MCF 10A (cell line): ENCODE measurements around the gene ICE1. TPM values are rescaled to one million over a fixed set of nuclear protein-coding genes. Genes with fewer than 3 reads are reported as not detected.
"Not testable (repeated sequence)": the region's sequence is repeated elsewhere in the genome, so short reads cannot be mapped to it uniquely, and the experiment has no call there.

ENCODE experiments used
- BruUV-seq: library from RNA; stranded (reverse); fragments of 400-500 nt; replicated peaks from 2 replicates; lab custom pipeline; 2021; lab: Mats Ljungman, UMichigan
- CTCF ChIA-PET: fragments of 300-600 bp; sonication (Branson Sonifier 250); formaldehyde crosslinking; extraction: SDS; loops from one replicate; lab custom pipeline; 2021; ENCODE audit warnings: antibody characterized with exemption, inconsistent platforms; lab: Yijun Ruan, JAX
- POLR2A ChIA-PET: fragments of 300-600, 350-650 bp; sonication (Branson Sonifier 250); formaldehyde crosslinking; extraction: SDS; loops from one replicate; lab custom pipeline; 2020; ENCODE audit warnings: antibody characterized with exemption, inconsistent platforms; lab: Yijun Ruan, JAX
- DNase-seq: peaks from one replicate; pipeline ENCODE4 v3.0.0-alpha.2; 2018; ENCODE audit not compliant: unreplicated experiment
- H3K27ac Mint-ChIP-seq: one replicate; pipeline ENCODE4 v1.8.0; 2022; ENCODE audit warnings: mild to moderate bottlenecking, low read depth, mixed read lengths; ENCODE audit not compliant: unreplicated experiment
- H3K27me3 Mint-ChIP-seq: one replicate; pipeline ENCODE4 v1.8.0; 2022; ENCODE audit warnings: mixed read lengths; ENCODE audit not compliant: insufficient read depth, unreplicated experiment
- H3K36me3 Mint-ChIP-seq: one replicate; pipeline ENCODE4 v1.8.0; 2022; ENCODE audit warnings: mild to moderate bottlenecking, moderate library complexity, mixed read lengths; ENCODE audit not compliant: insufficient read depth, unreplicated experiment
- H3K4me1 Mint-ChIP-seq: one replicate; pipeline ENCODE4 v1.8.0; 2022; ENCODE audit warnings: mixed read lengths; ENCODE audit not compliant: insufficient read depth, unreplicated experiment
- H3K4me3 Mint-ChIP-seq: one replicate; pipeline ENCODE4 v1.8.0; 2022; ENCODE audit warnings: mild to moderate bottlenecking, moderate library complexity, mixed read lengths; ENCODE audit not compliant: unreplicated experiment
- H3K9me3 Mint-ChIP-seq: one replicate; pipeline ENCODE4 v1.8.0; 2022; ENCODE audit warnings: mixed read lengths; ENCODE audit not compliant: unreplicated experiment
- CTCF ChIP-seq: fragments of 200-600 bp; IDR thresholded peaks from one replicate; pipeline ENCODE4 v1.8.0; 2022; ENCODE audit warnings: antibody characterized with exemption, mild to moderate bottlenecking; ENCODE audit not compliant: unreplicated experiment
- intact Hi-C: fragments of 100-400 bp; cut with micrococcal nuclease; formaldehyde crosslinking; loops from 2 replicates; pipeline ENCODE4 v1.14.1; 2022
- total RNA-seq: library from RNA; stranded (reverse); gene quantifications from 2 replicates; pipeline ENCODE4 v1.2.3, GENCODE V29; 2022

ICE1 gene
- total RNA-seq, 1 experiment from 2014 or later = 28.4 TPM

- H3K27me3 Mint-ChIP-seq, POLR2A ChIA-PET, H3K9me3 Mint-ChIP-seq, BruUV-seq, H3K4me1 Mint-ChIP-seq, H3K36me3 Mint-ChIP-seq, H3K4me3 Mint-ChIP-seq, H3K27ac Mint-ChIP-seq: not testable (repeated sequence)
- peak; percentile 55 for DNase-seq
- TF ChIP-seq CTCF = peak; percentile 46
- CTCF ChIA-PET = interaction anchor here (0.6 to 5.4 kb wide), 10 partner anchors 13 to 262 kb away, joined by 3 to 39 read pairs (median 4); partner anchors contain the start of gene ADAMTS16
- intact Hi-C loops = loop anchor here (1.0 kb wide), 3 partner anchors 25 to 515 kb away; no protein-coding TSS in a partner anchor
These were observed 28.0 kb upstream of the ICE1 start for GRCh38 chr5:5394384-5394986.

- intact Hi-C loops, H3K4me3 Mint-ChIP-seq, BruUV-seq, DNase-seq, H3K36me3 Mint-ChIP-seq, H3K27ac Mint-ChIP-seq, H3K27me3 Mint-ChIP-seq, H3K4me1 Mint-ChIP-seq: not testable (repeated sequence)
- peaks cover 10% of the 10 kb centered on the region for H3K9me3 Mint-ChIP-seq
- ChIA-PET CTCF (interaction anchor here (0.6 to 5.4 kb wide), 14 partner anchors 9 to 515 kb away, joined by 3 to 39 read pairs (median 4); partner anchors contain the start of genes ADAMTS16 and ICE1), POLR2A (interaction anchor here (3.0 kb wide), 1 partner anchor 27 kb away, joined by 10 read pairs; the partner anchor contains the start of gene ICE1)
These were observed 27.4 kb upstream of the ICE1 start for GRCh38 chr5:5395093-5395492.

- POLR2A ChIA-PET = interaction anchor here (3.0 kb wide), 1 partner anchor 24 kb away, joined by 10 read pairs; the partner anchor contains the start of gene ICE1
- CTCF ChIA-PET = interaction anchor here (0.9 to 5.4 kb wide), 4 partner anchors 20 to 519 kb away, joined by 3 to 39 read pairs (median 22); partner anchors contain the start of gene ADAMTS16
- Mint-ChIP-seq H3K27ac (no peak overlapping the region), H3K9me3 (peaks cover 19% of the 10 kb centered on the region), H3K27me3 (no peaks in the 10 kb centered on the region), H3K4me3 (no peak overlapping the region), H3K4me1 (peaks cover 7% of the 10 kb centered on the region), H3K36me3 (peaks cover 6% of the 10 kb centered on the region)
- intact Hi-C loops = no loop called here
- BruUV-seq = no TSS peak
- peak; percentile 23 for DNase-seq
- TF ChIP-seq CTCF = no peak
These were observed 24.4 kb upstream of the ICE1 start for GRCh38 chr5:5398071-5398470.

GRCh38 chr5:5401095-5401494 is 21.4 kb upstream of the ICE1 start:
- H3K9me3 Mint-ChIP-seq = peaks cover 19% of the 10 kb centered on the region
- H3K27me3 Mint-ChIP-seq = no peaks in the 10 kb centered on the region
- H3K36me3 Mint-ChIP-seq = peaks cover 6% of the 10 kb centered on the region
- DNase-seq = no peak
- ChIA-PET POLR2A (interaction anchor here (0.6 kb wide), 1 partner anchor 154 kb away, joined by 4 read pairs; no protein-coding TSS in a partner anchor), CTCF (interaction anchor here (1.5 kb wide), 1 partner anchor 521 kb away, joined by 4 read pairs; no protein-coding TSS in a partner anchor)
- no TSS peak for BruUV-seq
- H3K4me1 Mint-ChIP-seq = peaks cover 7% of the 10 kb centered on the region
- TF ChIP-seq CTCF = no peak
- H3K27ac Mint-ChIP-seq = no peak overlapping the region
- H3K4me3 Mint-ChIP-seq = no peak overlapping the region
- intact Hi-C loops = no loop called here
